Inferior parietal cortex (tissue), 1 donor: Measurements from ENCODE around the gene DET1.
"Not testable (repeated sequence)": the region's sequence is repeated elsewhere in the genome, so short reads cannot be mapped to it uniquely, and the experiment has no call there.

ENCODE experiments used
- DNase-seq: peaks from one replicate; pipeline ENCODE4 v3.0.0-alpha.2; 2016; ENCODE audit errors: extremely low spot score

DET1 gene

GRCh38 chr15:88540350-88540749 lies 6.1 kb downstream of the DET1 start:
- not testable (repeated sequence) for DNase-seq

GRCh38 chr15:88539441-88539840 lies 7.0 kb downstream of the DET1 start:
- DNase-seq: no peak

- peak; percentile 42 for DNase-seq
Observed at GRCh38 chr15:88538972-88539371, 7.5 kb downstream of the DET1 start.

- no peak for DNase-seq
Observed at GRCh38 chr15:88537591-88538317, 8.7 kb downstream of the DET1 start.

- DNase-seq: no peak
Observed at GRCh38 chr15:88535607-88536313, 10.7 kb downstream of the DET1 start.

- DNase-seq: no peak
Observed at GRCh38 chr15:88535100-88535499, 11.4 kb downstream of the DET1 start.

GRCh38 chr15:88533376-88533775 lies 13.1 kb downstream of the DET1 start:
- DNase-seq: no peak

GRCh38 chr15:88529021-88529630 lies 17.4 kb downstream of the DET1 start:
- DNase-seq: no peak

- DNase-seq: no peak
Observed at GRCh38 chr15:88526247-88526879, 20.1 kb downstream of the DET1 start.

GRCh38 chr15:88525418-88525817 lies 21.1 kb downstream of the DET1 start:
- DNase-seq: no peak

GRCh38 chr15:88524094-88524493 lies 22.4 kb downstream of the DET1 start:
- DNase-seq: not testable (repeated sequence)

- no peak for DNase-seq
Observed at GRCh38 chr15:88518903-88519302, 27.6 kb downstream of the DET1 start.

- DNase-seq: no peak
Observed at GRCh38 chr15:88513195-88513594, 33.3 kb downstream of the DET1 start.

- no peak for DNase-seq
Observed at GRCh38 chr15:88512601-88513000, 33.9 kb downstream of the DET1 start.

GRCh38 chr15:88512078-88512477 lies 34.4 kb downstream of the DET1 start:
- DNase-seq: no peak

GRCh38 chr15:88511161-88511560 lies 35.3 kb downstream of the DET1 start:
- no peak for DNase-seq

GRCh38 chr15:88509964-88510363 lies 36.5 kb downstream of the DET1 start:
- DNase-seq: no peak

GRCh38 chr15:88509321-88509720 lies 37.2 kb downstream of the DET1 start:
- no peak for DNase-seq

GRCh38 chr15:88506628-88507027 lies 39.9 kb downstream of the DET1 start:
- DNase-seq: no peak

GRCh38 chr15:88505721-88506120 lies 40.8 kb downstream of the DET1 start:
- DNase-seq: no peak

- no peak for DNase-seq
Observed at GRCh38 chr15:88504445-88504844, 42.0 kb downstream of the DET1 start.

- no peak for DNase-seq
Observed at GRCh38 chr15:88498996-88499395, 47.5 kb downstream of the DET1 start.
